Trophoblast cell (in vitro differentiated cells and primary cell): ENCODE data around the gene MSANTD1.
A peak's percentile ranks its signal among the peaks of the same experiment; 100 is the strongest.

Experiments used
- DNase-seq, 2 donors: peaks; one replicate each; pipeline ENCODE4 v3.0.0-alpha.2; 2016
- H2AFZ ChIP-seq: 2 replicates; pipeline ENCODE4 v1.6.1; 2013; ENCODE audit warnings: low read length, moderate library complexity, mild to moderate bottlenecking; ENCODE audit not compliant: insufficient read depth, poor library complexity
- H2AK5ac ChIP-seq: 2 replicates; pipeline ENCODE4 v1.6.1; 2013; ENCODE audit warnings: mild to moderate bottlenecking, low read length
- H2BK120ac ChIP-seq: 2 replicates; pipeline ENCODE4 v1.6.1; 2013; ENCODE audit warnings: low read length, mild to moderate bottlenecking, moderate library complexity; ENCODE audit not compliant: insufficient read depth, poor library complexity
- H2BK12ac ChIP-seq: 2 replicates; pipeline ENCODE4 v1.6.1; 2013; ENCODE audit warnings: mild to moderate bottlenecking, low read length, moderate library complexity
- H2BK5ac ChIP-seq: 2 replicates; pipeline ENCODE4 v1.6.1; 2013; ENCODE audit warnings: low read length, low read depth, moderate library complexity, mild to moderate bottlenecking; ENCODE audit not compliant: poor library complexity
- H3K14ac ChIP-seq: 2 replicates; pipeline ENCODE4 v1.6.1; 2013; ENCODE audit warnings: mild to moderate bottlenecking, low read length
- H3K18ac ChIP-seq: 2 replicates; pipeline ENCODE4 v1.6.1; 2013; ENCODE audit warnings: mild to moderate bottlenecking, low read length
- H3K23ac ChIP-seq: 2 replicates; pipeline ENCODE4 v1.6.1; 2013; ENCODE audit warnings: low read length
- H3K27ac ChIP-seq: 2 replicates; pipeline ENCODE4 v1.5.1; 2013; ENCODE audit warnings: low read depth, mild to moderate bottlenecking, inconsistent platforms, low read length, moderate library complexity
- H3K27me3 ChIP-seq: 2 replicates; pipeline ENCODE4 v1.6.1; 2013; ENCODE audit warnings: inconsistent platforms, mild to moderate bottlenecking, low read length, moderate library complexity; ENCODE audit not compliant: insufficient read depth
- H3K36me3 ChIP-seq, 2 experiments: 1 replicate in 1 of 2; 2 replicates in 1 of 2; pipeline ENCODE4 v1.6.1; 2013; ENCODE audit warnings: low read length in 2 of 2, mild to moderate bottlenecking in 2 of 2, moderate library complexity in 1 of 2; ENCODE audit not compliant: insufficient read depth in 2 of 2, control insufficient read depth in 1 of 2
- H3K4ac ChIP-seq: 2 replicates; pipeline ENCODE4 v1.6.1; 2013; ENCODE audit warnings: low read depth, mild to moderate bottlenecking, low read length, moderate library complexity
- H3K4me1 ChIP-seq, 2 experiments: 1 replicate in 1 of 2; 2 replicates in 1 of 2; pipeline ENCODE4 v1.6.1; 2013; ENCODE audit warnings: low read length in 2 of 2, mild to moderate bottlenecking in 2 of 2, moderate library complexity in 1 of 2; ENCODE audit not compliant: insufficient read depth in 2 of 2, control insufficient read depth in 1 of 2
- H3K4me2 ChIP-seq: 2 replicates; pipeline ENCODE4 v1.6.1; 2013; ENCODE audit warnings: inconsistent platforms, mild to moderate bottlenecking, low read length, moderate library complexity
- H3K4me3 ChIP-seq: 2 replicates; pipeline ENCODE4 v1.5.1; 2013; ENCODE audit warnings: mild to moderate bottlenecking, low read depth, low read length, inconsistent platforms
- H3K79me1 ChIP-seq: one replicate; pipeline ENCODE4 v1.6.1; 2013; ENCODE audit warnings: low read length
- H3K79me2 ChIP-seq: 2 replicates; pipeline ENCODE4 v1.6.1; 2013; ENCODE audit warnings: low read length, mild to moderate bottlenecking; ENCODE audit not compliant: control insufficient read depth, insufficient read depth, poor library complexity
- H3K9ac ChIP-seq: 2 replicates; pipeline ENCODE4 v1.6.1; 2013; ENCODE audit warnings: mild to moderate bottlenecking, low read length
- H3K9me3 ChIP-seq: 2 replicates; pipeline ENCODE4 v1.6.1; 2013; ENCODE audit warnings: low read depth, mild to moderate bottlenecking, control low read depth, inconsistent platforms, low read length; ENCODE audit not compliant: insufficient read depth
- H4K12ac ChIP-seq: 2 replicates; pipeline ENCODE4 v1.6.1; 2013; ENCODE audit warnings: low read depth, mild to moderate bottlenecking, low read length, moderate library complexity
- H4K8ac ChIP-seq: 2 replicates; pipeline ENCODE4 v1.6.1; 2013; ENCODE audit warnings: low read depth, mild to moderate bottlenecking, low read length, moderate library complexity
- H4K91ac ChIP-seq: one replicate; pipeline ENCODE4 v1.6.1; 2013; ENCODE audit warnings: low read depth, mild to moderate bottlenecking, low read length, moderate library complexity
- WGBS: extraction: QIAGEN DNeasy Blood & Tissue Kit; methylation state at CpG from one replicate; pipeline ENCODE4 v1.1.7; 2013; ENCODE audit warnings: missing lambda C conversion rate; ENCODE audit not compliant: insufficient read length, insufficient coverage; ENCODE audit errors: extremely low coverage; 5-methylcytosine and 5-hydroxymethylcytosine counted together

The MSANTD1 gene

GRCh38 chr4:3253808-3254207 is 4.8 kb downstream of the MSANTD1 start:
- Histone ChIP-seq H3K14ac (no peak overlapping the region), H3K23ac (no peak overlapping the region), H2BK5ac (no peak overlapping the region), H4K8ac (no peak overlapping the region), H3K79me1 (no peaks in the 10 kb centered on the region), H4K91ac (no peak overlapping the region), H3K79me2 (no peaks in the 10 kb centered on the region), H3K18ac (no peak overlapping the region), H2BK12ac (no peak overlapping the region), H3K9me3 (no peaks in the 10 kb centered on the region), H3K27ac (no peak overlapping the region), H3K9ac (no peak overlapping the region), H2AK5ac (no peak overlapping the region), H3K4me1 (no peaks in the 10 kb centered on the region), H2BK120ac (no peak overlapping the region), H4K12ac (no peak overlapping the region), H3K4ac (no peak overlapping the region), H3K36me3 (peaks cover 2 to 9% of the 10 kb centered on the region in 2 experiments), H3K27me3 (no peaks in the 10 kb centered on the region), H3K4me3 (peak overlapping the region; percentile 37), H2AFZ (no peak overlapping the region), H3K4me2 (no peak overlapping the region)
- no peak for DNase-seq
- no CpG with 5 or more reads among the region's 13 CpGs for WGBS

GRCh38 chr4:3254302-3255131 is 5.6 kb downstream of the MSANTD1 start:
- H2BK120ac ChIP-seq, result no peak overlapping the region
- WGBS, result no CpG with 5 or more reads among the region's 14 CpGs
- H2BK5ac ChIP-seq, result no peak overlapping the region
- no peaks in the 10 kb centered on the region for H3K79me2 ChIP-seq
- H4K8ac ChIP-seq, result no peak overlapping the region
- no peak overlapping the region for H3K9ac ChIP-seq
- no peaks in the 10 kb centered on the region for H3K27me3 ChIP-seq
- H3K18ac ChIP-seq, result no peak overlapping the region
- no peak overlapping the region for H3K23ac ChIP-seq
- no peak overlapping the region for H4K91ac ChIP-seq
- DNase-seq, result no peak
- H3K9me3 ChIP-seq, result no peaks in the 10 kb centered on the region
- H2AK5ac ChIP-seq, result no peak overlapping the region
- H3K4me3 ChIP-seq, result no peak overlapping the region
- H2BK12ac ChIP-seq, result no peak overlapping the region
- no peaks in the 10 kb centered on the region for H3K4me1 ChIP-seq
- no peak overlapping the region for H4K12ac ChIP-seq
- H3K4me2 ChIP-seq, result no peak overlapping the region
- no peaks in the 10 kb centered on the region for H3K79me1 ChIP-seq
- no peak overlapping the region for H3K4ac ChIP-seq
- no peak overlapping the region for H2AFZ ChIP-seq
- H3K27ac ChIP-seq, result no peak overlapping the region
- peaks cover 2 to 9% of the 10 kb centered on the region in 2 experiments for H3K36me3 ChIP-seq
- no peak overlapping the region for H3K14ac ChIP-seq

- no peak overlapping the region for H3K9ac ChIP-seq
- H3K4me2 ChIP-seq, result no peak overlapping the region
- H2AFZ ChIP-seq, result no peak overlapping the region
- no peak overlapping the region for H2AK5ac ChIP-seq
- DNase-seq, result no peak
- no peak overlapping the region for H3K14ac ChIP-seq
- no peak overlapping the region for H4K91ac ChIP-seq
- H4K12ac ChIP-seq, result peak overlapping the region; percentile 26
- H3K4me1 ChIP-seq, result no peaks in the 10 kb centered on the region
- no peak overlapping the region for H2BK120ac ChIP-seq
- no peak overlapping the region for H4K8ac ChIP-seq
- H3K79me2 ChIP-seq, result no peaks in the 10 kb centered on the region
- no peak overlapping the region for H3K4ac ChIP-seq
- no peak overlapping the region for H2BK5ac ChIP-seq
- no peak overlapping the region for H3K27ac ChIP-seq
- no peak overlapping the region for H2BK12ac ChIP-seq
- no CpG with 5 or more reads among the region's 36 CpGs for WGBS
- H3K79me1 ChIP-seq, result no peaks in the 10 kb centered on the region
- peaks cover 2 to 9% of the 10 kb centered on the region in 2 experiments for H3K36me3 ChIP-seq
- H3K4me3 ChIP-seq, result no peak overlapping the region
- H3K18ac ChIP-seq, result no peak overlapping the region
- no peaks in the 10 kb centered on the region for H3K9me3 ChIP-seq
- no peaks in the 10 kb centered on the region for H3K27me3 ChIP-seq
- no peak overlapping the region for H3K23ac ChIP-seq
Measured at GRCh38 chr4:3255611-3256186, 6.7 kb downstream of the MSANTD1 start.

DNA sequence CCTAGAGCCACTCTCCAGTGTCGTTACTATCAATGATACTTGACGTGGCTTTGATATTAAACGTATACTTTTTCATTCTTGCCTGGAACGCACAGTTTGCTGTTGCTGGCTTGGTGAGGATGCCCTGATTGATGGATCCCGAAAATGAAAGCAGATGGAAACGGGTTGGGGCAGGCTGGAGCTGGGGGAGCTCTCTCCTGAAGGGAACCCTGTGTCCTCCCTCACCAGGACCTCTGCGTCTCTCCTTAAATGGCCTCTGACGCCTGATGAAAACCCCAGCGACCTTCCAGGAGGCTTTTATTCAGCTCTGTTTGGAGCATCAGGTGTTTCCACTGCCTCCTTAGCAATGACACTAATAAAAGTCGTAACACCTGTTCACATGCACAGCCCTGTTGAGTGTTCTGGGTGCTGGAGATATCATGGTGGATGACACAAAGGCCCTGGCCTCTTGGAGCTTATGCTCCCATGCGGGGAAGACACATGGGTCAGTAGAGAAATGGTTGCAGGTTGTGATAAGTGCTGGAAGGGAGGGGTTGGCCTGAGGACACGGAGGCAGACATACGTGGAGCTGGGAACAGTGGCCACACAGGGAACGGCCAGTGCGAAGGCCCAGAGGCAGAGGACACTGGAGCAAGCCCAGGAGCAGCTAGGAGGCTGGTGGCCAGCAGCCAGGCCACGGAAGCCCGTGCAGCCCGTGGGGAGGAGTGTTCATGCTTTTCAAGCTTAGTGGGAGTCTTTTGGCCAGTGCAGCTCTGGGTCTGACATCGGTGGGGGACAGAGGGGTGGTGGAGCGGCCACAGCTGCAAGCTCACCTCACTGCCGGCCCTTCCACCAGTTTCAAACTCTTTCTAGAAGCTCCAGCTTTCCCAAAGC is 7.5 kb downstream of the MSANTD1 start:
- H3K79me2 ChIP-seq, result no peaks in the 10 kb centered on the region
- no peak overlapping the region for H3K23ac ChIP-seq
- H3K4me2 ChIP-seq, result no peak overlapping the region
- no peaks in the 10 kb centered on the region for H3K9me3 ChIP-seq
- no peak overlapping the region for H4K8ac ChIP-seq
- H3K9ac ChIP-seq, result no peak overlapping the region
- no peak overlapping the region for H3K4me3 ChIP-seq
- WGBS, result no CpG with 5 or more reads among the region's 21 CpGs
- DNase-seq, result no peak
- H3K36me3 ChIP-seq, result peaks cover 2 to 9% of the 10 kb centered on the region in 2 experiments
- H3K79me1 ChIP-seq, result no peaks in the 10 kb centered on the region
- H2AFZ ChIP-seq, result no peak overlapping the region
- H2BK12ac ChIP-seq, result no peak overlapping the region
- no peak overlapping the region for H4K12ac ChIP-seq
- H3K27ac ChIP-seq, result no peak overlapping the region
- no peak overlapping the region for H3K4ac ChIP-seq
- no peak overlapping the region for H2AK5ac ChIP-seq
- H3K14ac ChIP-seq, result no peak overlapping the region
- H2BK5ac ChIP-seq, result no peak overlapping the region
- no peaks in the 10 kb centered on the region for H3K27me3 ChIP-seq
- no peak overlapping the region for H4K91ac ChIP-seq
- no peak overlapping the region for H3K18ac ChIP-seq
- no peaks in the 10 kb centered on the region for H3K4me1 ChIP-seq
- no peak overlapping the region for H2BK120ac ChIP-seq
